ENCODE results near the gene NOC4L. TPM values are rescaled to one million over a fixed set of nuclear protein-coding genes. Genes with fewer than 3 reads are reported as not detected.

NOC4L gene
- total RNA-seq, 1 experiment from 2014 or later: 41.4 TPM

DNA sequence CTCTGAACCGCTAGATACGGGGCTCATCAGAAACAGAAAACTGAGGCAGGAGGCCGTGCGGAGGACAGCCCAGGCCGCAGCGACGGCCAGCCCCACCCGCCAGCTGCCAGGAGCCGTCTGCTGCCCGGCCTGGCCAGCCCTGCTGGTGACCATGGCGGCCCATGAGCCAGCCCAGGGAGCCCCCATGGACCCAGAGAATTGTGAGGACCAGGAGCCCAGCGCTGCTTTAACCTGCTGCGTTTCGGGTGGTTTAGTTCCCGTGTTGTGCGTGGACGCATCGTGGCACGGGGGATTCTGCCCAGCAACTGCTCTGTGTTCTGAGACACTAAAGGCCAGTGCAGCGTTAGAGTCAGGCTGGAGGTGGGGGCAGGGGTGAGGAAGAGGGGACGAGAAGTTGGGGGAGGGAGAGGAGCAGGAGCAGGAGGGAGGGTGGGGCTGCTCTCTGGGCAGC, 44.2 kb downstream of the NOC4L start:
- DNase-seq (ENCODE audit: low spot score) (no peak), ATAC-seq (no peak; the same call in 1 of the 2 replicates)
- peaks cover 4% of the 10 kb centered on the region for H3K9me3 Mint-ChIP-seq
- POLR2A ChIA-PET: interaction anchor here (0.5 kb wide), 1 partner anchor 191 kb away, joined by 3 read pairs; no protein-coding TSS in a partner anchor
- H3K27ac Mint-ChIP-seq: no peak overlapping the region
- TF ChIP-seq, protein P1, sequence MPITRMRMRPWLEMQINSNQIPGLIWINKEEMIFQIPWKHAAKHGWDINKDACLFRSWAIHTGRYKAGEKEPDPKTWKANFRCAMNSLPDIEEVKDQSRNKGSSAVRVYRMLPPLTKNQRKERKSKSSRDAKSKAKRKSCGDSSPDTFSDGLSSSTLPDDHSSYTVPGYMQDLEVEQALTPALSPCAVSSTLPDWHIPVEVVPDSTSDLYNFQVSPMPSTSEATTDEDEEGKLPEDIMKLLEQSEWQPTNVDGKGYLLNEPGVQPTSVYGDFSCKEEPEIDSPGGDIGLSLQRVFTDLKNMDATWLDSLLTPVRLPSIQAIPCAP (CRISPR knock-in tag; IDR thresholded peaks at IDR 0.05): no peak
- TF ChIP-seq KAT7 (CRISPR knock-in tag; IDR thresholded peaks at IDR 0.05; ENCODE audit: borderline replicate concordance): no peak
- CTCF ChIA-PET: interaction anchor here (0.7 to 2.2 kb wide), 8 partner anchors 10 to 373 kb away, joined by 3 to 8 read pairs (median 4); no protein-coding TSS in a partner anchor
- peak overlapping the region; percentile 83; the same call in 1 of the 2 replicates for H3K4me3 Mint-ChIP-seq
- H3K36me3 Mint-ChIP-seq: peaks cover 3% of the 10 kb centered on the region
- peaks cover 73% of the 10 kb centered on the region for H3K27me3 Mint-ChIP-seq (ENCODE audit: low read depth)
- H3K4me1 Mint-ChIP-seq: peaks cover 7% of the 10 kb centered on the region

DNA sequence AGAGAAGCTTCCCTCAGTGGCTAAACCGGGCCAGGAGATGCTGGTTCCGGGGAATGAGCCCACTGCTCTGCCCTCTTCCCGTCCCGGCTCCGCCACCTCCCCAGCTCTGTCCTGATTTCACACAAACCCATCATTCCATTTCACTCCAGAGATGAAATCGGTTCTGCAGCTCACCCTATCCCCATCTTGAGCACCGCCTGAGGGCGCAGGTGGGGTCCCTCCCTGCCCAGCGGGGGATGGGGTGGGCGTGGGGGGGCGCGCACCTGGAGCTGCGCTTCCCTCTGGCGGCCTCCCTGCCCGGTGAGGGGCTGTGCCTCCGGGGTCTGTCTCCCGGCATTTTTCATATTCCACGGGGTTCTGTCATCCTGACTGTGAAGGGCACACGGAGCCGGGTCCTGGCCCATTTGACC, 44.7 kb downstream of the NOC4L start:
- no peak; the same call in 1 of the 2 replicates for ATAC-seq
- H3K36me3 Mint-ChIP-seq: peaks cover 6% of the 10 kb centered on the region
- POLR2A ChIA-PET: interaction anchor here (0.5 kb wide), 1 partner anchor 190 kb away, joined by 3 read pairs; no protein-coding TSS in a partner anchor
- H3K27me3 Mint-ChIP-seq (ENCODE audit: low read depth): peaks cover 72% of the 10 kb centered on the region
- TF ChIP-seq ZNF671 (CRISPR knock-in tag; IDR thresholded peaks at IDR 0.05): no peak
- TF ChIP-seq ZNF121 (CRISPR knock-in tag; IDR thresholded peaks at IDR 0.05): peak; percentile 93
- H3K27ac Mint-ChIP-seq: 0 out of 2 replicates have a peak overlapping the region, but pooled peaks have one; percentile 89
- DNase-seq (ENCODE audit: low spot score): no peak
- H3K4me3 Mint-ChIP-seq: peak overlapping the region; percentile 83
- CTCF ChIA-PET: interaction anchor here (0.7 to 2.2 kb wide), 11 partner anchors 10 to 372 kb away, joined by 3 to 8 read pairs (median 4); no protein-coding TSS in a partner anchor
- H3K9me3 Mint-ChIP-seq: peaks cover 9% of the 10 kb centered on the region
- H3K4me1 Mint-ChIP-seq: peaks cover 7% of the 10 kb centered on the region

DNA sequence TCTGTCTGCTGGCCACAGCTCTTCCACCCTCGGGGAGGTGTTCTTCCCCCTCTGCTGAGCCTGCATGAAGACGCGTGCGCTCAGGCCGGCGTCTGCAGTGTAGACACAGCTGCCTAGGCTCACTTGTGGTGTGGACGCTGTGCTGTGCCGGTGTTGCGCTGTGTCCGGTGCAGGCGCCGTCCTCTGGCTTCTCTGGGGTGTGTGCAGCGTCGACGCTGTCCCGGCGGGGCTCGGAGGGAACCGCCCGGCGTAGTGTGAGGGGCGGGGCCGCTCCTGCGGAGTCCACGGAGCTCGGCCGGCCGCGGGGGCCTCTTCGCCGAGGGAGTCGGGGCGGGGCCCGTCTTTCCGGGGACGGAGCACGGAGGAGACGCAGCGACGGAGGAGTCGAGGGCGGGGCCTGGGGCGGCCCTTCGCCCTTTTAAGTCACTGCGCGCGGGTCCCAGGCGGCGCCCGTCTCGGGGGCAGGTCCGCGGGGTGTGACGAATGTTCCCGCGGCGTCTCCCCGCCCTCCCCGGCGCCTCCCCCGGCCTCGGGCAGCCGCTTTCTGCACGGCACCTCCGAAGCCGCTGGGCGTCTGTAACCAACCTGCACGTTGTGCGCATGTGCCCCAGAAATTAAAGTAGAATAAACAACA, 45.2 kb downstream of the NOC4L start:
- H3K27ac Mint-ChIP-seq: peak overlapping the region; percentile 89; the same call in 1 of the 2 replicates
- ChIA-PET POLR2A (no interaction called here), CTCF (interaction anchor here (0.7 to 2.2 kb wide), 10 partner anchors 11 to 372 kb away, joined by 3 to 8 read pairs (median 4); no protein-coding TSS in a partner anchor)
- H3K4me3 Mint-ChIP-seq: peak overlapping the region; percentile 83
- H3K9me3 Mint-ChIP-seq: peaks cover 14% of the 10 kb centered on the region
- DNase-seq (ENCODE audit: low spot score): peak; percentile 73
- ATAC-seq: peak; percentile 70
- peaks cover 10% of the 10 kb centered on the region for H3K36me3 Mint-ChIP-seq
- peaks cover 7% of the 10 kb centered on the region for H3K4me1 Mint-ChIP-seq
- peaks cover 72% of the 10 kb centered on the region for H3K27me3 Mint-ChIP-seq (ENCODE audit: low read depth)
- no peak for TF ChIP-seq CREB1 (CRISPR knock-in tag; IDR thresholded peaks at IDR 0.05)
- no peak for TF ChIP-seq EMX1 (CRISPR knock-in tag; IDR thresholded peaks at IDR 0.05)
- TF ChIP-seq FOXP1 (CRISPR knock-in tag; IDR thresholded peaks at IDR 0.05; ENCODE audit: borderline replicate concordance): peak; percentile 61; the same call in 1 of the 2 replicates
- TF ChIP-seq SP1 (CRISPR knock-in tag; conservative IDR thresholded peaks at IDR 0.05): no peak
- TF ChIP-seq, protein P2, sequence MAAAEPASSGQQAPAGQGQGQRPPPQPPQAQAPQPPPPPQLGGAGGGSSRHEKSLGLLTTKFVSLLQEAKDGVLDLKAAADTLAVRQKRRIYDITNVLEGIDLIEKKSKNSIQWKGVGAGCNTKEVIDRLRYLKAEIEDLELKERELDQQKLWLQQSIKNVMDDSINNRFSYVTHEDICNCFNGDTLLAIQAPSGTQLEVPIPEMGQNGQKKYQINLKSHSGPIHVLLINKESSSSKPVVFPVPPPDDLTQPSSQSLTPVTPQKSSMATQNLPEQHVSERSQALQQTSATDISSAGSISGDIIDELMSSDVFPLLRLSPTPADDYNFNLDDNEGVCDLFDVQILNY (CRISPR knock-in tag; IDR thresholded peaks at IDR 0.05): peak; percentile 40; the same call in 1 of the 2 replicates
- TF ChIP-seq NR2C2 (CRISPR knock-in tag; IDR thresholded peaks at IDR 0.05): no peak
- no peak for TF ChIP-seq NR1H2 (CRISPR knock-in tag; IDR thresholded peaks at IDR 0.05)
- no peak for TF ChIP-seq MXD4 (CRISPR knock-in tag; IDR thresholded peaks at IDR 0.05; ENCODE audit: borderline replicate concordance)
- TF ChIP-seq, protein P3, sequence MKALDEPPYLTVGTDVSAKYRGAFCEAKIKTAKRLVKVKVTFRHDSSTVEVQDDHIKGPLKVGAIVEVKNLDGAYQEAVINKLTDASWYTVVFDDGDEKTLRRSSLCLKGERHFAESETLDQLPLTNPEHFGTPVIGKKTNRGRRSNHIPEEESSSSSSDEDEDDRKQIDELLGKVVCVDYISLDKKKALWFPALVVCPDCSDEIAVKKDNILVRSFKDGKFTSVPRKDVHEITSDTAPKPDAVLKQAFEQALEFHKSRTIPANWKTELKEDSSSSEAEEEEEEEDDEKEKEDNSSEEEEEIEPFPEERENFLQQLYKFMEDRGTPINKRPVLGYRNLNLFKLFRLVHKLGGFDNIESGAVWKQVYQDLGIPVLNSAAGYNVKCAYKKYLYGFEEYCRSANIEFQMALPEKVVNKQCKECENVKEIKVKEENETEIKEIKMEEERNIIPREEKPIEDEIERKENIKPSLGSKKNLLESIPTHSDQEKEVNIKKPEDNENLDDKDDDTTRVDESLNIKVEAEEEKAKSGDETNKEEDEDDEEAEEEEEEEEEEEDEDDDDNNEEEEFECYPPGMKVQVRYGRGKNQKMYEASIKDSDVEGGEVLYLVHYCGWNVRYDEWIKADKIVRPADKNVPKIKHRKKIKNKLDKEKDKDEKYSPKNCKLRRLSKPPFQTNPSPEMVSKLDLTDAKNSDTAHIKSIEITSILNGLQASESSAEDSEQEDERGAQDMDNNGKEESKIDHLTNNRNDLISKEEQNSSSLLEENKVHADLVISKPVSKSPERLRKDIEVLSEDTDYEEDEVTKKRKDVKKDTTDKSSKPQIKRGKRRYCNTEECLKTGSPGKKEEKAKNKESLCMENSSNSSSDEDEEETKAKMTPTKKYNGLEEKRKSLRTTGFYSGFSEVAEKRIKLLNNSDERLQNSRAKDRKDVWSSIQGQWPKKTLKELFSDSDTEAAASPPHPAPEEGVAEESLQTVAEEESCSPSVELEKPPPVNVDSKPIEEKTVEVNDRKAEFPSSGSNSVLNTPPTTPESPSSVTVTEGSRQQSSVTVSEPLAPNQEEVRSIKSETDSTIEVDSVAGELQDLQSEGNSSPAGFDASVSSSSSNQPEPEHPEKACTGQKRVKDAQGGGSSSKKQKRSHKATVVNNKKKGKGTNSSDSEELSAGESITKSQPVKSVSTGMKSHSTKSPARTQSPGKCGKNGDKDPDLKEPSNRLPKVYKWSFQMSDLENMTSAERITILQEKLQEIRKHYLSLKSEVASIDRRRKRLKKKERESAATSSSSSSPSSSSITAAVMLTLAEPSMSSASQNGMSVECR (CRISPR knock-in tag; IDR thresholded peaks at IDR 0.05; ENCODE audit: borderline replicate concordance): peak; percentile 43; the same call in 1 of the 2 replicates
- peak; percentile 47; the same call in 1 of the 2 replicates for TF ChIP-seq ATF1 (CRISPR knock-in tag; IDR thresholded peaks at IDR 0.05)
- TF ChIP-seq, protein P4, sequence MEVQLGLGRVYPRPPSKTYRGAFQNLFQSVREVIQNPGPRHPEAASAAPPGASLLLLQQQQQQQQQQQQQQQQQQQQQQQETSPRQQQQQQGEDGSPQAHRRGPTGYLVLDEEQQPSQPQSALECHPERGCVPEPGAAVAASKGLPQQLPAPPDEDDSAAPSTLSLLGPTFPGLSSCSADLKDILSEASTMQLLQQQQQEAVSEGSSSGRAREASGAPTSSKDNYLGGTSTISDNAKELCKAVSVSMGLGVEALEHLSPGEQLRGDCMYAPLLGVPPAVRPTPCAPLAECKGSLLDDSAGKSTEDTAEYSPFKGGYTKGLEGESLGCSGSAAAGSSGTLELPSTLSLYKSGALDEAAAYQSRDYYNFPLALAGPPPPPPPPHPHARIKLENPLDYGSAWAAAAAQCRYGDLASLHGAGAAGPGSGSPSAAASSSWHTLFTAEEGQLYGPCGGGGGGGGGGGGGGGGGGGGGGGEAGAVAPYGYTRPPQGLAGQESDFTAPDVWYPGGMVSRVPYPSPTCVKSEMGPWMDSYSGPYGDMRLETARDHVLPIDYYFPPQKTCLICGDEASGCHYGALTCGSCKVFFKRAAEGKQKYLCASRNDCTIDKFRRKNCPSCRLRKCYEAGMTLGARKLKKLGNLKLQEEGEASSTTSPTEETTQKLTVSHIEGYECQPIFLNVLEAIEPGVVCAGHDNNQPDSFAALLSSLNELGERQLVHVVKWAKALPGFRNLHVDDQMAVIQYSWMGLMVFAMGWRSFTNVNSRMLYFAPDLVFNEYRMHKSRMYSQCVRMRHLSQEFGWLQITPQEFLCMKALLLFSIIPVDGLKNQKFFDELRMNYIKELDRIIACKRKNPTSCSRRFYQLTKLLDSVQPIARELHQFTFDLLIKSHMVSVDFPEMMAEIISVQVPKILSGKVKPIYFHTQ (CRISPR knock-in tag; IDR thresholded peaks at IDR 0.05): no peak
- TF ChIP-seq, protein P1 (CRISPR knock-in tag; IDR thresholded peaks at IDR 0.05): no peak
- no peak for TF ChIP-seq ZBTB21 (CRISPR knock-in tag; IDR thresholded peaks at IDR 0.05; ENCODE audit: borderline replicate concordance)
- TF ChIP-seq GRHL2 (CRISPR knock-in tag; IDR thresholded peaks at IDR 0.05; ENCODE audit: insufficient replicate concordance, severe bottlenecking): no peak
- TF ChIP-seq FOXK1 (CRISPR knock-in tag; IDR thresholded peaks at IDR 0.05): peak; percentile 35; the same call in 1 of the 2 replicates
- TF ChIP-seq, protein P5, sequence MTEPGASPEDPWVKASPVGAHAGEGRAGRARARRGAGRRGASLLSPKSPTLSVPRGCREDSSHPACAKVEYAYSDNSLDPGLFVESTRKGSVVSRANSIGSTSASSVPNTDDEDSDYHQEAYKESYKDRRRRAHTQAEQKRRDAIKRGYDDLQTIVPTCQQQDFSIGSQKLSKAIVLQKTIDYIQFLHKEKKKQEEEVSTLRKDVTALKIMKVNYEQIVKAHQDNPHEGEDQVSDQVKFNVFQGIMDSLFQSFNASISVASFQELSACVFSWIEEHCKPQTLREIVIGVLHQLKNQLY (CRISPR knock-in tag; IDR thresholded peaks at IDR 0.05): no peak
- no peak for TF ChIP-seq IRF2 (CRISPR knock-in tag; IDR thresholded peaks at IDR 0.05; ENCODE audit: borderline replicate concordance, low read depth)
